Esophagus muscularis mucosa (tissue), 3 donors: ENCODE data around the gene TWNK.
A peak's percentile ranks its signal among the peaks of the same experiment; 100 is the strongest.

Experiments
- CTCF ChIP-seq, 3 experiments: fragments of 200-600 bp in 2 of 3; fragments of 450-650 bp in 1 of 3; sonication (generic) in 2 of 3; IDR thresholded peaks; one replicate each; pipeline ENCODE4 v1.5.1; 2017 to 2019; ENCODE audit warnings: antibody characterized with exemption in 3 of 3, mild to moderate bottlenecking in 2 of 3, moderate library complexity in 1 of 3
- POLR2A ChIP-seq: fragments of 450-650 bp; IDR thresholded peaks from one replicate; pipeline ENCODE4 v1.6.1; 2017; ENCODE audit warnings: antibody characterized with exemption, moderate library complexity, mild to moderate bottlenecking, low read depth

GRCh38 chr10:100993986-100994708 lies 6.8 kb downstream of the TWNK start:
- TF ChIP-seq CTCF (IDR thresholded peaks at IDR 0.05) (peak; percentile 71 to 72 (median 72)), POLR2A (no peak)
